ENCODE results near the gene LRRK1.

- TF ChIP-seq CTCF (IDR thresholded peaks at IDR 0.05; ENCODE audit: low read length): no peak
- no peak for TF ChIP-seq EZH2 (IDR thresholded peaks at IDR 0.05; ENCODE audit: borderline replicate concordance, low read length)
These were observed 68.0 kb downstream of the LRRK1 start for GRCh38 chr15:100987143-100987542.
